ENCODE results near the gene MAP3K3. TPM values are rescaled to one million over a fixed set of nuclear protein-coding genes. Genes with fewer than 3 reads are reported as not detected.

The MAP3K3 gene
- total and polyA plus RNA-seq, 10 of the 15 experiments (the other 5 are each of a cell fraction or from before 2014, with no cell fraction given), result 1.6 to 24.1 (median 15.0) TPM

- ChIA-PET CTCF (interaction anchor here (1.1 to 1.5 kb wide), 2 partner anchors 22 to 53 kb away, joined by 3 to 4 read pairs; no protein-coding TSS in a partner anchor), POLR2A (interaction anchor here (1.1 kb wide), 1 partner anchor 60 kb away, joined by 6 read pairs; no protein-coding TSS in a partner anchor), SMC1A (ENCODE audit: uncharacterized antibody, unreplicated experiment) (interaction anchor here (0.9 to 1.6 kb wide), 6 partner anchors 9 to 42 kb away, joined by 3 to 5 read pairs (median 4); no protein-coding TSS in a partner anchor), RAD21 (ENCODE audit: unreplicated experiment) (interaction anchor here (1.0 to 2.1 kb wide), 3 partner anchors 11 to 75 kb away, joined by 3 to 4 read pairs (median 3); no protein-coding TSS in a partner anchor)
- no peak overlapping the region for H3K27ac ChIP-seq (ENCODE audit: control insufficient read depth, insufficient read depth)
- intact Hi-C loops (cut with micrococcal nuclease; ENCODE audit: unreplicated experiment) (no loop called here), in situ Hi-C loops (cut with MboI) (no loop called here)
- no peak overlapping the region for H3K4me3 ChIP-seq
- no peak overlapping the region for H3K9ac ChIP-seq (ENCODE audit: control insufficient read depth, insufficient read depth, low read length)
- no TSS peak for BruUV-seq (replicated peaks)
- no peaks in the 10 kb centered on the region for H3K9me3 ChIP-seq (replicated peaks; ENCODE audit: control insufficient read depth, insufficient read depth, low read length)
- FAIRE-seq (no peak), ATAC-seq (no peak), DNase-seq (ENCODE audit: low read depth, low spot score) (no peak)
- H4K20me1 ChIP-seq (ENCODE audit: control insufficient read depth, insufficient read depth), result no peaks in the 10 kb centered on the region
- H3K27me3 ChIP-seq (replicated peaks in 1 of 2; ENCODE audit: control insufficient read depth in 2 of 2, insufficient read depth in 2 of 2, low read length in 1 of 2), result no peaks in the 10 kb centered on the region
- H3K36me3 ChIP-seq (ENCODE audit: control insufficient read depth in 2 of 2, insufficient read depth in 2 of 2, low read length in 1 of 2), result peaks cover 6 to 14% of the 10 kb centered on the region in 2 experiments
- H3K4me1 ChIP-seq (ENCODE audit: control insufficient read depth, insufficient read depth, low read length), result no peaks in the 10 kb centered on the region
- TF ChIP-seq SUZ12 (IDR thresholded peaks at IDR 0.05; ENCODE audit: unreplicated experiment) (no peak), MTA3 (IDR thresholded peaks at IDR 0.05; ENCODE audit: borderline replicate concordance, low read length) (no peak), E4F1 (IDR thresholded peaks at IDR 0.05; ENCODE audit: borderline replicate concordance, partially characterized antibody) (no peak), SREBF1 (IDR thresholded peaks at IDR 0.05; ENCODE audit: low read length) (no peak), KAT2A (conservative IDR thresholded peaks at IDR 0.05; ENCODE audit: control insufficient read depth, low read depth, low read length) (no peak), SUPT20H (IDR thresholded peaks at IDR 0.05; ENCODE audit: borderline replicate concordance, control insufficient read depth, low read depth, low read length) (no peak), RAD21 (IDR thresholded peaks at IDR 0.05; ENCODE audit: insufficient read depth, low read depth, low read length) (no peak)
- no peaks in the 10 kb centered on the region; the same call in none of the 2 replicates for H3K79me2 ChIP-seq (ENCODE audit: control insufficient read depth, insufficient read depth, low read length)
- no peak overlapping the region for H3K4me2 ChIP-seq (ENCODE audit: control insufficient read depth, insufficient read depth)
- no peak overlapping the region for H2AFZ ChIP-seq (ENCODE audit: control insufficient read depth, low read depth, low read length)
- 97% methylated on average over 2 of the region's 2 CpGs for WGBS (ENCODE audit: insufficient coverage, insufficient replicate concordance, low lambda C conversion rate, missing lambda C conversion rate)
These were observed 13.1 kb downstream of the MAP3K3 start for GRCh38 chr17:63635290-63635689.

All from GM12878 (cell line).